DMS 273 (cell line): ENCODE results near the gene CLEC9A.
A peak's percentile ranks its signal among the peaks of the same experiment; 100 is the strongest.

Source experiments
- DNase-seq: peaks from one replicate; lab custom pipeline; 2025; ENCODE audit not compliant: unreplicated experiment; lab: John Stamatoyannopoulos, UW

Gene CLEC9A

GRCh38 chr12:10065241-10065640 is 34.8 kb downstream of the CLEC9A start:
- DNase-seq, result no peak

- no peak for DNase-seq
These were observed 36.8 kb downstream of the CLEC9A start for GRCh38 chr12:10067264-10067663.

GRCh38 chr12:10067942-10068341 is 37.5 kb downstream of the CLEC9A start:
- no peak for DNase-seq

- no peak for DNase-seq
These were observed 38.2 kb downstream of the CLEC9A start for GRCh38 chr12:10068644-10069043.

GRCh38 chr12:10069099-10069498 is 38.6 kb downstream of the CLEC9A start:
- no peak for DNase-seq

- no peak for DNase-seq
These were observed 39.5 kb downstream of the CLEC9A start for GRCh38 chr12:10069976-10070375.

- no peak for DNase-seq
These were observed 39.9 kb downstream of the CLEC9A start for GRCh38 chr12:10070380-10070779.

GRCh38 chr12:10072131-10072530 is 41.6 kb downstream of the CLEC9A start:
- no peak for DNase-seq

GRCh38 chr12:10073261-10073660 is 42.8 kb downstream of the CLEC9A start:
- DNase-seq, result no peak

GRCh38 chr12:10075451-10075850 is 45.0 kb downstream of the CLEC9A start:
- no peak for DNase-seq

- DNase-seq, result peak; percentile 0
These were observed 51.8 kb downstream of the CLEC9A start for GRCh38 chr12:10082117-10082874.

GRCh38 chr12:10084733-10085132 is 54.3 kb downstream of the CLEC9A start:
- DNase-seq, result no peak

- DNase-seq, result no peak
These were observed 55.9 kb downstream of the CLEC9A start for GRCh38 chr12:10086387-10086786.

- DNase-seq, result no peak
These were observed 57.5 kb downstream of the CLEC9A start for GRCh38 chr12:10088031-10088430.

- no peak for DNase-seq
These were observed 58.7 kb downstream of the CLEC9A start for GRCh38 chr12:10088955-10089900.

- no peak for DNase-seq
These were observed 64.3 kb downstream of the CLEC9A start for GRCh38 chr12:10094646-10095395.

- DNase-seq, result no peak
These were observed 65.5 kb downstream of the CLEC9A start for GRCh38 chr12:10095971-10096370.

GRCh38 chr12:10097521-10097920 is 67.0 kb downstream of the CLEC9A start:
- DNase-seq, result no peak

GRCh38 chr12:10098791-10099190 is 68.3 kb downstream of the CLEC9A start, which contains the start of gene CLEC1A:
Gene CLEC1A, minus strand, starts transcription at chr12:10098985. Its CDS starts 63 bp downstream, at chr12:10098922.
- DNase-seq, result no peak

- no peak for DNase-seq
These were observed 70.6 kb downstream of the CLEC9A start for GRCh38 chr12:10101042-10101579.

- DNase-seq, result no peak
These were observed 71.3 kb downstream of the CLEC9A start for GRCh38 chr12:10101648-10102220.
